Measurements from ENCODE around the gene ACTL8. TPM values are rescaled to one million over a fixed set of nuclear protein-coding genes. Genes with fewer than 3 reads are reported as not detected.

ACTL8 gene
- total and polyA plus RNA-seq, 11 donors = not detected

DNA sequence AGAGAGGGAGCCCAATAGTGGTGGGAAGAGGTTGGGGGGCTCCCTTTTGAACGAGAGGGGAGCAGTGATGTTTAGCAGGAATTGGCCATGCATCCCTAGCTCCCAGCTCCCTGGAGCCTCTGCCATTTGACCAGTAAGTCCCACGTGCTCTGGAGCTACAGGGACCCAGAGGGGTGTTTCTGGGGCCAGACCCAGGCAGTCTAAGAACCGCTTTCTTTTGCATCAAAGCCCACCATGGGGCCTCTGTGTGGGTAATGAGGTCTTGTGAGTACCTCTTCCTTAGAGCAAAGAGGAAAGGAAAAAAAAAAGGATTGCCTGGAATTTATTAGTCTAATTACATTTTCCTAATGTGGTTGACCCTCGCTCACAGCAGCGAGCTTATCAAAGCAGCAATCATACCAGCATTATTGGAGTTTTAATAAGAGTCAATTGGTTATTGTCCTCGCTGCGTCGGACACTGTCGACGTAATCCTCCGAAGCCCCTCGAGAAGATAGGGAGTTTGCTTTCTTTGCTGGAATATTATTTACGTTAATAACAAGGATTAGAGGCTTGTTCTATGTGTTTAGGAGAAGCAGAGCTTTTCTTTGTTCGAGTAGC, 17.6 kb downstream of the ACTL8 start:
- no peak for TF ChIP-seq POLR2A (IDR thresholded peaks at IDR 0.05)
- TF ChIP-seq, protein P1, sequence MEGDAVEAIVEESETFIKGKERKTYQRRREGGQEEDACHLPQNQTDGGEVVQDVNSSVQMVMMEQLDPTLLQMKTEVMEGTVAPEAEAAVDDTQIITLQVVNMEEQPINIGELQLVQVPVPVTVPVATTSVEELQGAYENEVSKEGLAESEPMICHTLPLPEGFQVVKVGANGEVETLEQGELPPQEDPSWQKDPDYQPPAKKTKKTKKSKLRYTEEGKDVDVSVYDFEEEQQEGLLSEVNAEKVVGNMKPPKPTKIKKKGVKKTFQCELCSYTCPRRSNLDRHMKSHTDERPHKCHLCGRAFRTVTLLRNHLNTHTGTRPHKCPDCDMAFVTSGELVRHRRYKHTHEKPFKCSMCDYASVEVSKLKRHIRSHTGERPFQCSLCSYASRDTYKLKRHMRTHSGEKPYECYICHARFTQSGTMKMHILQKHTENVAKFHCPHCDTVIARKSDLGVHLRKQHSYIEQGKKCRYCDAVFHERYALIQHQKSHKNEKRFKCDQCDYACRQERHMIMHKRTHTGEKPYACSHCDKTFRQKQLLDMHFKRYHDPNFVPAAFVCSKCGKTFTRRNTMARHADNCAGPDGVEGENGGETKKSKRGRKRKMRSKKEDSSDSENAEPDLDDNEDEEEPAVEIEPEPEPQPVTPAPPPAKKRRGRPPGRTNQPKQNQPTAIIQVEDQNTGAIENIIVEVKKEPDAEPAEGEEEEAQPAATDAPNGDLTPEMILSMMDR (IDR thresholded peaks at IDR 0.05) = no peak
- Histone ChIP-seq H3K4me1 (peaks cover 0 to 5% (median 0%) of the 10 kb centered on the region in 12 donors), H3K27me3 (peaks cover 0 to 24% (median 0%) of the 10 kb centered on the region in 9 donors), H3K27ac (no peak overlapping the region), H3K9me3 (no peaks in the 10 kb centered on the region), H3K36me3 (no peaks in the 10 kb centered on the region), H3K4me3 (no peak overlapping the region)
- 78 to 87% (median 79%) methylated on average over 14 of the region's 14 CpGs for WGBS, 4 donors
- no peak for DNase-seq
- no peak for ATAC-seq
- intact Hi-C loops (cut with DNase I) = no loop called here

DNA sequence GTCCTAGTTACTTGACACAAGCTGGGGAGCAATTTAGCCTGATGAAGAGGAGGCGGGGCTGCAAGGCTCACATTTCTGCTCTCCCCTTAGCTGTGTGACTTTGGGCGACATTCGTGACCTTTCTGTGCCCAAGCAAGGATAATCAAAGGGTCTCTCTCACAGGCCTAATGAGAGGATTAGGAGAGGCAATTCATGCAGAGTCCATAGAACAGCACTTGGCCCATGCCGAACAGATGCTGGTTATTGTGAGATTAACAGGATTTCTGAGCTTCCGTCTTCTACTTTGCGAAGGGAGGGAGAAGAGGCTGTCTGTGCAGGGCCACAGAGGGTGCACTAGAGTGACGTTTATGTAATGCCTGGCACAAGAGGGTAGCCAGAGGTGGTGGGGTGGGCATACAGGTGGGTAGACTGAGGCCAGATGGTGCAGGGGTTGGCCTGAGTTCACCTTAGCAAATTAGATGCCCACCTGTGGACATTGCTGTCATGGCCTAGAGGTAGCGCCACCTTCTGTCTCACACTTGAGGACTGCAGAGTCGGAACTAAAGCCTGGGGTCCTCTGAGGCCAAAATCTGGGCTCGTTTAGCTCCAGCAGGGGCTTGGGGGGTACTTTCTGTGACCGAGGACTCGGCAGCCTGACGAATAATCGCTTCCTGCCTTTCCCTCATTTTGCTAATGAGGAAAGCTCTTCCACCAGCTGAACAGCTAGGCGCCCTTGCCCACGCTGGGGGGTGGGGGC, 18.6 kb downstream of the ACTL8 start:
- H3K4me1 ChIP-seq = no peaks in the 10 kb centered on the region
- no peak for ATAC-seq
- DNase-seq = no peak
- H3K36me3 ChIP-seq = no peaks in the 10 kb centered on the region
- intact Hi-C loops (cut with DNase I) = no loop called here
- WGBS, 4 donors = 70 to 74% (median 72%) methylated on average over 15 to 16 of the region's 16 CpGs
- TF ChIP-seq, protein P1 (IDR thresholded peaks at IDR 0.05) = no peak
- no peak for TF ChIP-seq POLR2A (IDR thresholded peaks at IDR 0.05)
- no peaks in the 10 kb centered on the region for H3K9me3 ChIP-seq
- H3K27ac ChIP-seq = no peak overlapping the region
- H3K27me3 ChIP-seq = peaks cover 0 to 27% (median 0%) of the 10 kb centered on the region in 9 donors
- H3K4me3 ChIP-seq = no peak overlapping the region

DNA sequence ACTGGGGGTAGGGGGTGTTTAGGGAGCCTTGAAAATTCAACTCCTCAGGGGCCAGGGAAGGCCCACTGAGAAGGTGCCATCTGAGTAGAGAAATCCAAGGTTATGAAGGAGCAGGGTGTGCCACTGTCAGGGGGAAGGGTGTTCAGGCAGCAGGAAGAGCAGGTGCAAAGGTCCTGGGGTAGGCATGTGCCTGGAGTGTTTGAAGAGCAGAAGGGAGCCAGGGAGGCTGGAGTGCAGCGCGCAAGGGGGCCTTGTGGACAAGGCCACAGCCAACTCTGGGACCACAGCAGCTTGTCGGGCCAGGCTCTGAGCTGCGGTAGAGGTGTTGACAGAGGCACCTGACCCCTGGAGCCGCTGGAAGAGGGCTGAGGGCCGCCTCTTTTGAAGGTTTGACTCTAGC, 19.3 kb downstream of the ACTL8 start:
- Histone ChIP-seq H3K27me3 (peaks cover 0 to 27% (median 0%) of the 10 kb centered on the region in 9 donors), H3K4me3 (no peak overlapping the region), H3K9me3 (no peaks in the 10 kb centered on the region), H3K27ac (no peak overlapping the region), H3K4me1 (no peaks in the 10 kb centered on the region), H3K36me3 (no peaks in the 10 kb centered on the region)
- 79 to 86% (median 84%) methylated on average over 6 of the region's 6 CpGs for WGBS, 4 donors
- TF ChIP-seq, protein P1 (IDR thresholded peaks at IDR 0.05) = no peak
- TF ChIP-seq POLR2A (IDR thresholded peaks at IDR 0.05) = no peak
- intact Hi-C loops (cut with DNase I) = no loop called here
- ATAC-seq = no peak
- no peak for DNase-seq

DNA sequence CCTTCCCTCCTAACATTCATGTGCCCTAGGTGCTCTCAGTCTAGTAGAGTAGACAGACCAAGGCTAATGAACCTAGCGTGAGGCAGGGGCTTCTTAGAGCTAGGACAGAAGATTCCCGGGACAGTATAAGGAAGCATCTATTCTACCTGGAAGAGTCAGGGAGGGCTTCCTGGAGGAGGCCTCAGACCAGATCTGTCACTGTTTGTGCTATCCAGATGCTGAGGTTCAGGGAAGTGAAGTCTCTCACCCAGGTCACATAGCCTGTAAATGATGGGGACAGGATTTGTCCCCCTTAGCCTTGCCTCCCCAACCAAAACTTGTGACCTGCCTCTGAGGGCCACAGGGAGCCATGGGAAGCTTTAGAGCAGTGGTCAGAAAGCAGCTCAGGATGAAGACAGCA, 20.7 kb downstream of the ACTL8 start:
- DNase-seq (no peak), ATAC-seq (no peak)
- Histone ChIP-seq H3K36me3 (no peaks in the 10 kb centered on the region), H3K4me1 (no peaks in the 10 kb centered on the region), H3K27ac (no peak overlapping the region), H3K27me3 (peaks cover 0 to 27% (median 0%) of the 10 kb centered on the region in 9 donors), H3K9me3 (no peaks in the 10 kb centered on the region), H3K4me3 (no peak overlapping the region)
- 71 to 97% (median 89%) methylated on average over 2 of the region's 2 CpGs for WGBS, 4 donors
- TF ChIP-seq, protein P1 (IDR thresholded peaks at IDR 0.05) = no peak
- TF ChIP-seq POLR2A (IDR thresholded peaks at IDR 0.05) = no peak
- intact Hi-C loops (cut with DNase I) = no loop called here

Measured in heart left ventricle (tissue), 16 donors.